ENCODE data around the gene CCDC92. TPM values are rescaled to one million over a fixed set of nuclear protein-coding genes. Genes with fewer than 3 reads are reported as not detected.

Gene CCDC92
- total and polyA plus RNA-seq, 2 of the 8 experiments (the other 6 are each of a cell fraction or from before 2014, with no cell fraction given): 0.43 to 0.51 TPM

- ChIA-PET CTCF (ENCODE audit: partially characterized antibody) (interaction anchor here (0.7 to 2.1 kb wide), 6 partner anchors 9 to 57 kb away, joined by 3 to 14 read pairs (median 4); no protein-coding TSS in a partner anchor), POLR2A (ENCODE audit: partially characterized antibody) (no interaction called here)
- no peak overlapping the region for H4K5ac ChIP-seq (ENCODE audit: insufficient read length, low read depth, low read length)
- H3K79me1 ChIP-seq (ENCODE audit: low read depth, low read length): no peaks in the 10 kb centered on the region
- no peak overlapping the region for H2BK15ac ChIP-seq (ENCODE audit: low read length)
- H3K9me3 ChIP-seq (ENCODE audit: insufficient read depth in 2 of 2, low read depth in 1 of 2, low read length in 1 of 2): no peaks in the 10 kb centered on the region
- H3K4ac ChIP-seq (replicated peaks; ENCODE audit: insufficient read length, low read depth, low read length): no peak overlapping the region
- no peak overlapping the region for H2BK12ac ChIP-seq (ENCODE audit: low read depth, low read length)
- no peak overlapping the region for H3K18ac ChIP-seq (ENCODE audit: extremely low read depth, low read length)
- H2BK120ac ChIP-seq (replicated peaks; ENCODE audit: low read depth, low read length): no peak overlapping the region
- H3K23ac ChIP-seq (ENCODE audit: insufficient read length): no peak overlapping the region
- no peaks in the 10 kb centered on the region for H3K79me2 ChIP-seq (ENCODE audit: control insufficient read depth in 1 of 2, insufficient read depth in 2 of 2, low read length in 2 of 2)
- H3K56ac ChIP-seq (replicated peaks; ENCODE audit: insufficient read length, low read depth, low read length): no peak overlapping the region
- no peak overlapping the region for H4K91ac ChIP-seq (replicated peaks; ENCODE audit: insufficient read length, low read length)
- H2BK5ac ChIP-seq (ENCODE audit: low read depth, low read length): no peak overlapping the region
- H4K20me1 ChIP-seq (replicated peaks in 1 of 2; ENCODE audit: control insufficient read depth in 1 of 2, insufficient read depth in 2 of 2, low read length in 2 of 2): peaks cover 2 to 16% of the 10 kb centered on the region in 2 experiments
- peaks cover 42 to 71% (median 65%) of the 10 kb centered on the region in 4 experiments for H3K27me3 ChIP-seq (replicated peaks in 1 of 4; ENCODE audit: control insufficient read depth in 3 of 4, extremely low read depth in 1 of 4, insufficient read depth in 3 of 4, low read length in 3 of 4)
- WGBS, 2 experiments (ENCODE audit: extremely low coverage in 1 of 2, insufficient coverage in 1 of 2, insufficient read length in 1 of 2, insufficient replicate concordance in 2 of 2, low coverage in 1 of 2, low lambda C conversion rate in 2 of 2, missing lambda C conversion rate in 1 of 2): 81% methylated on average over 5 of the region's 5 CpGs; no CpG with 5 or more reads in 1 of the 2 experiments
- no peak overlapping the region for H3K4me3 ChIP-seq (ENCODE audit: extremely low read depth in 1 of 4, insufficient read depth in 2 of 4, low read depth in 3 of 4, low read length in 4 of 4)
- H3K4me2 ChIP-seq (ENCODE audit: insufficient read depth in 1 of 2, low read depth in 2 of 2, low read length in 2 of 2): no peak overlapping the region
- H3K23me2 ChIP-seq (ENCODE audit: low read depth, low read length): no peaks in the 10 kb centered on the region
- H2AFZ ChIP-seq (ENCODE audit: low read length): no peak overlapping the region
- no peak overlapping the region for H3K27ac ChIP-seq (ENCODE audit: low read depth, low read length)
- no peak overlapping the region for H2BK20ac ChIP-seq (ENCODE audit: low read length)
- 0 out of 8 replicates have a peak, but pooled peaks cover 0 to 2% (median 0%) of the 10 kb centered on the region in 4 experiments for H3K36me3 ChIP-seq (ENCODE audit: control insufficient read depth in 2 of 4, insufficient read depth in 4 of 4, low read length in 3 of 4)
- no peak overlapping the region for H2AK5ac ChIP-seq (ENCODE audit: low read depth, low read length)
- H3K4me1 ChIP-seq (replicated peaks in 1 of 4; ENCODE audit: control insufficient read depth in 3 of 4, insufficient read depth in 4 of 4, low read length in 3 of 4): no peaks in the 10 kb centered on the region
- H3K14ac ChIP-seq (ENCODE audit: insufficient read length): no peak overlapping the region
- FAIRE-seq (no peak), DNase-seq (ENCODE audit: low read depth in 1 of 2, low spot score in 2 of 2) (no peak)
- no peak overlapping the region for H4K8ac ChIP-seq (ENCODE audit: extremely low read depth, insufficient read depth, low read length)
- H3K9ac ChIP-seq (replicated peaks in 1 of 4; ENCODE audit: extremely low read depth in 1 of 4, low read depth in 3 of 4, low read length in 3 of 4): no peak overlapping the region
- TF ChIP-seq CEBPB (IDR thresholded peaks at IDR 0.05; ENCODE audit: low read depth, low read length): no peak
- TF ChIP-seq TAF1 (IDR thresholded peaks at IDR 0.05; ENCODE audit: low read depth, low read length): no peak
These were observed 10.1 kb downstream of the CCDC92 start for GRCh38 chr12:123962513-123962912.
